ENCODE results near the gene RREB1.

RREB1 gene

DNA sequence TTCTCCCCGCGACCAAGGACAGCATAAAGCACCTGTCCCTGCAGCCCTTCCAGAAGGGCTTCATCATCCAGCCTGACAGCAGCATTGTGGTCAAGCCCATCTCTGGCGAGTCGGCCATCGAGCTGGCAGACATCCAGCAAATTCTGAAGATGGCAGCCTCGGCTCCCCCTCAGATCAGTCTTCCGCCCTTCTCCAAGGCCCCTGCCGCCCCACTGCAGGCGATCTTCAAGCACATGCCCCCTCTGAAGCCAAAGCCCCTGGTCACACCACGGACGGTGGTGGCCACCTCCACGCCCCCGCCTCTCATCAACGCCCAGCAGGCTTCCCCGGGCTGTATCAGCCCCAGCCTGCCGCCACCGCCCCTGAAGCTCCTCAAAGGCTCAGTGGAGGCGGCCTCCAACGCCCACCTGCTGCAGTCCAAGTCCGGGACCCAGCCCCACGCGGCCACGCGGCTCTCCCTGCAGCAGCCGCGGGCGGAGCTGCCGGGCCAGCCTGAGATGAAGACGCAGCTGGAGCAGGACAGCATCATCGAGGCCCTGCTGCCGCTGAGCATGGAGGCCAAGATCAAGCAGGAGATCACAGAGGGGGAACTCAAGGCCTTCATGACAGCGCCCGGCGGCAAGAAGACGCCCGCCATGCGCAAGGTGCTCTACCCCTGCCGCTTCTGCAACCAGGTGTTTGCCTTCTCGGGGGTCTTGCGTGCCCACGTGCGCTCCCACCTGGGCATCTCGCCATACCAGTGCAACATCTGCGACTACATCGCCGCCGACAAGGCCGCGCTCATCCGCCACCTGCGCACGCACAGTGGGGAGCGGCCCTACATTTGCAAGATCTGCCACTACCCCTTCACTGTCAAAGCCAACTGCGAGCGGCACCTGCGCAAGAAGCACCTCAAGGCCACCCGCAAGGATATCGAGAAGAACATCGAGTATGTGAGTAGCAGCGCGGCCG lies 121.9 kb downstream of the RREB1 start:
- DNase-seq = no peak

DNA sequence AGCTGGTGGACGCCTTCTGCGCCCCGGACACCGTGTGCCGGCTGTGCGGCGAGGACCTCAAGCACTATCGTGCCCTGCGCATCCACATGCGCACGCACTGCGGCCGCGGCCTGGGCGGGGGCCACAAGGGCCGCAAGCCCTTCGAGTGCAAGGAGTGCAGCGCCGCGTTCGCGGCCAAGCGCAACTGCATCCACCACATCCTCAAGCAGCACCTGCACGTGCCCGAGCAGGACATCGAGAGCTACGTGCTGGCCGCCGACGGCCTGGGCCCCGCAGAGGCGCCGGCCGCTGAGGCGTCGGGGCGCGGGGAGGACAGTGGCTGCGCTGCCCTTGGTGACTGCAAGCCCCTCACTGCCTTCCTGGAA lies 122.5 kb downstream of the RREB1 start:
- DNase-seq = no peak

DNA sequence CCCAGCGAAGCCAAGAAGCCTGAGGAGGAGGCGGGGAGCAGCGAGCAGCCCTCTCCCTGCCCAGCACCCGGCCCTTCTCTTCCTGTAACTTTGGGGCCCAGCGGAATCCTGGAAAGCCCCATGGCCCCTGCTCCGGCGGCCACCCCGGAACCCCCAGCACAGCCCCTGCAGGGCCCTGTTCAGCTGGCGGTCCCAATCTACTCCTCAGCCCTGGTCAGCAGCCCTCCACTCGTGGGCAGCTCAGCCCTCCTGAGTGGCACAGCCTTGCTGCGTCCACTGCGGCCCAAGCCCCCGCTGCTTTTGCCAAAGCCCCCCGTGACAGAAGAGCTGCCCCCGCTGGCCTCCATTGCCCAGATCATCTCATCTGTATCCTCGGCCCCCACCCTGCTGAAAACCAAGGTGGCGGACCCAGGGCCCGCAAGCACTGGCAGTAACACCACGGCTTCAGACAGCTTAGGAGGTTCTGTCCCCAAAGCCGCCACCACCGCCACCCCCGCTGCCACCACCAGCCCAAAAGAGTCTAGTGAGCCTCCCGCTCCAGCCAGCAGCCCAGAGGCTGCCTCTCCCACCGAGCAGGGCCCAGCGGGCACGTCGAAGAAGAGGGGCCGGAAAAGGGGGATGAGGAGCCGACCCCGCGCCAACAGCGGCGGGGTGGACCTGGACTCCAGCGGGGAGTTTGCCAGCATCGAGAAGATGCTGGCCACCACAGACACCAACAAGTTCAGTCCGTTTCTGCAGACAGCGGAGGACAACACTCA lies 123.4 kb downstream of the RREB1 start:
- DNase-seq = no peak

DNA sequence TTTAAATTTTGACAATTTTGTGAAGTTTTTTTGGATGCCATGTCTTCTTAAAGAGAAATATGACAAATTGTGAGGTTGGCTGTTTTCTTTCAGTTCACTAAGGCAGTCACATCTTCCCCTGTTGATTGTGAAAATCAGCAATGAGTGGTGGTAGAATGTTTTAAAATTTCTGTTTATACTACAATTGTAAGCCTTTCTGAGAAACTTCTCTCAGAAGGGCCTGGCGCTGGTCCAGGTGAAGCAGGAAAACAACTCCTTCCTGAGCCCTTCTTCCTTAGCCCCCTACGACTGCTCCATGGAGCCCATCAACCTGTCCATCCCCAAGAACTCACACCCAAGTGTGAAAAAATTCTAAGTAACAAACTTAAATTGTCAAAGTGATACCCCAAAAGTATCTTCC lies 124.6 kb downstream of the RREB1 start:
- no peak for DNase-seq

DNA sequence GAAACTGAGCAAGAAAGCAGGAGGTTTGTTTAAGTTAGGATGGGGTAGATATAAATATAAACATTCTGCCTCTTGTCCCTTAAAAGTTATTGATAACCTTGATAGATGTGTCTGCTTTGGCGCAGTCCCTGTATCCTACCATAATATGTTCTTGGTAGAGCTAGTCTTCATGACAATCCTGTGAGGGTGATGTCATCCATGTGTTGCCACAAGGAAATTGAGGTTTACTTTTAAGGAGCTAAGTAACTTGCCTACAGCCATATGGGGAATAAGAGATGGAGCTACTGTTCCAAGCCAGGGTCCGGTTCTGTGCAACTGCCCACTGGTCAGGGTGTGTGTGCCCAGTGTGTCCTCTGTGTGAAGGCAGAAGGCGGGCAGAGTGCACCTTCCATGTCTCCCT lies 126.8 kb downstream of the RREB1 start:
- DNase-seq = no peak

DNA sequence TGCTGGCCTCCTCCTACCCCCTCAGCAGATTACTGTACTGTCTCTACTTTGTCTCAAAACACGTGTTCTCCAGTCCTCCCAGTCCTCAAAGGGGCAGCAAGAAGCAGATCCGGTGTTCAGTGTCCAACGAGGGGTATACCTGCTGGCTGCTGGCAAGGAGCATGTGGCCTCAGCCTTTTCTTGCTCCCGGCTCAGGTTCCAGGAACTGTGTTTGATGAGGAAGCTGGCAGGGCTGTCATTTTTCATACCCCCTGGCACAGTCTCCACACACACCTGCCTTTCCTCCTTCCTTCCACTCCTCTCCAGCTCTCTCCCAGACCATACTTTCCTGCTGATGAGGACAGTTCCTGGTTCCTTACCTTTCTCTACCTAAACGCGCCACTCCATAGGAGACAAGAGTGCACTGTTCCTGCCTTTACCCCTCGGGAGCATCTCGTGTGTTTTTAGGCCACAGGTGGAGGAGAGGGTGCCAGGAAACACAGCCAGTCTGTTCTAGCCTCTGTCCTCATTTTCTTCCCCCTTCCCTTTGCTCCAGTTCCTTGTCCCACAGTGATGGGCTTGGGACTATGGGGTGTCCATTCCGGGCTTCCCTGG lies 128.0 kb downstream of the RREB1 start:
- DNase-seq = no peak

DNA sequence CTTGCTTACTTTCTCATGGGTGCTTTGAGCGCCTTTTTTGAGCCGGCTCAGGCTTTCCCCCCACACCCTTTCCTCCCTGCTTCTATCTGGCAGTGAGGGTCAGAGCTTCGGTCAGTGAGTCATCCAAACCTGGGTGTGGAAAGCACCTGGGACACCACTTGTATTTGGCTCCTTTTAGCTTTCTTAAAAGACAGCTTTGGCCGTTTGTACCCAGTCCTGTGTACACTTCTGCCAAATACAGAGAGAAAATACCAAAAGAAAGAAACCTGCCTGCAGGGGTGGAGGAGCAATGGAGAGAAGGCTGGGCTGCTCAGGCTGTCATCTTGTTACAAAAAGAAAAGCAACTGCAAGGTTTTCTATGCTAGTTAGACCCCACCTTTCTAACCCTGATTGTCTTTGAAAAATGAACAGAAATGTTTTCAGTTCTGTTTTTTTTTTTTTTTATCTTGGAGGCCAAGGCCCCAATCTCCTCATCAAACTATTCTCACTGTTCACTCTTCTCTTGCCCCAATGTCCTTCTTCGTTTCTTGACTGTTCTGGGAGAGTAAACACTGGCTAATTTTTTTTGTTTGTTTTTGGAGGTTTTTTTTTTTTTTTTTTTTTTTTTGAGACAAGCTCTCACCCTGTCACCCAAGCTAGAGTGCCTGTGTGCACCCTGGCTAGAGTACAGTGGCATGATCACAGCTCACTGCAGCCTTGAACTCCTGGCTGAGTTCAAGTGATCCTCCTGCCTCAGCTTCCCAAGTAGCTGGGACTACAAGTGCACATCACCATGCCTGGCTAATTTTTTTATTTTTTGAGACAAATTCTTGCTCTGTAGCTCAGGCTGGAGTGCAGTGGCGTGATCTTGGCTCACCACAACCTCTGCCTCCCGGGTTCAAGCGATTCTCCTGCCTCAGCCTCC lies 128.8 kb downstream of the RREB1 start:
- no peak for DNase-seq

DNA sequence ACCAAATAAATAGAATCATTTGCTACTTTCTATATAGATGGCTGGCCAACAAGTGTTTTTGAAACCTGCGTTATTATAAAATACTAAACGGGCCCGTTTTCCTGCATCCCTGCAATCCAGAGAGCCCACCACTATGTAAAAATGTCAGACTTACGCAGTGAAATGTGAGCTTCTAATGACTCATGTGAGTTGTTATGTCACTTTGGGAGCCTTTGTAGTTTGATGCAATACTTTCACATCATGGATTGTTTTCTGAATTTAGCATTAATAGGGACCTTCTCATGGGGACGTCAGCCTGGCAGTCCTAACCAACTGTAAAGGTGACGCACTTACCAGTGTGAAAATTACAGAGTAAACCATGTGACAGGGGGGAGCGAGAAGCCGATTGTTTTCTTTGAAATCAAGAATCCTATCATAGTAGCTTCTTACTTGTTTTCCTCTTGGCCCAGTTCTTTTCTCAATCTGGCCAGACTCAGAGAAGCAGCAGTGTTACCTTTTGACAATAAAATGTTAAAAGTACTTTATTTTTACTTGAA lies 130.0 kb downstream of the RREB1 start:
- no peak for DNase-seq

DNA sequence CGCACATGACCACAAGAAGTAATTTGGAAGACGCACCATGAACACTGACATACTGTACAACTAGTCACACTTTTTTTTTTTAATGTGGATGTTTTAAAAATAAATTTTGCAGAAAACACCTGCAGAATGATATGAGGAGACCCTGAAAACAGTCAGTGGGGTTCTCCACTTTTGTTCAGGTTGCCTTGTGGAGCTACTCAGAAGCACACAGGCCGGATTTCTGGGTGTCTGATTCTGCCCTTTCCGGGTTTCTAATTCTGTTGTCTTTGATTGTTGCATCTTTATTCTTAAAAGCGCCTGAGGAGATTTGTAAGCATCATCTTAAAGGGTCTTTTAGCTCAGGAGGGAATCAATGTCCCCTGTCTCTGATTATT lies 130.8 kb downstream of the RREB1 start:
- DNase-seq = no peak

DNA sequence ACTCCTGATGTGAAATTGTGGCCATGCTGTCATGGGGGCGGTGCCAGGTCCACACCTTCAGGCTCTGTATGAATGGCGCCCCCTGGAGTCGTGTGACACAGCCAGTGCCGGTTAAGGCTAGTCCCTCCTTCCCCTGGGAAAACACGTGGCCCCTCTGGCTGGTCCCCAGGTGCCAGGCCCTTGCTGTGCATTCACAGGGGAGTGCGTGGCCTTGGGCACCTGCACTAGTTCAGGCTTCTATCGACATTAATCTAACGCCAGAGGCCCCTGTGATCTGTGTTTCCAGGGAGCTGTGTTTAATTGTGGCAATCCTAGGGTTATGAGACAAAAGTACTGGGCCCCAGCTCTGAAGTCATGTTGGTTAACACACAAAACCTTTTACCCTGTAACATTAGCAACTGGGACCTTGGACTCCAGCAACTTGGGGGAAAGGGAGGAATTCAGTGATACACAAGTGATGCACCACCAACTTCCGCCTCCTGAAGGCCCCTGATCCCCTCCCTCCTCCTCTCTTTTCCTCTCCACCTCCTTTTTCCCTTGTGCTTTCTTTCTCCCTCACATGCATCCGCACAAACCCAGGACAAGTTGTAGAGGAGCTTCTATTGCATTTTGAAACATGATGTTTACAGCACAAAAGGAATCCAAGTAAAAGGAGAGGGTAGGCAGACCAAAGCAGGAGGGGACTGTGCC lies 131.3 kb downstream of the RREB1 start:
- DNase-seq = peak; percentile 31 to 70 (median 64)

DNA sequence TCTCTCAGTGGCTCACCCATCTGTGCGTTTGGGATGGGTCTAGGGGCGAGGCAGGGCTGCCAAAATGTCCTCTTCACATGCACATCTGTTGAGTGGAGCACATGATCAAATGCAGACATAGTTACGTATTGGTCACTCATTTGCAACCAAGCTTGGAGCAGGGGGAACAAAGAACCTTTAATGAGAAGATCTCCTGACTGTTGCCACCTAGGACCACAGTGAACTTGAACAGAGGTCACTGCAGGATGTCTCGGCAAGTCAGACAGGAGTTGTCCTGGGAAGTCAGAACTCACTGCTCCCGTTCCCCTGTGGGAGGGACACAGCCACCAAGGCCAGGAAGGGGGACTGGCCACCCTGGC lies 131.8 kb downstream of the RREB1 start:
- DNase-seq = no peak

DNA sequence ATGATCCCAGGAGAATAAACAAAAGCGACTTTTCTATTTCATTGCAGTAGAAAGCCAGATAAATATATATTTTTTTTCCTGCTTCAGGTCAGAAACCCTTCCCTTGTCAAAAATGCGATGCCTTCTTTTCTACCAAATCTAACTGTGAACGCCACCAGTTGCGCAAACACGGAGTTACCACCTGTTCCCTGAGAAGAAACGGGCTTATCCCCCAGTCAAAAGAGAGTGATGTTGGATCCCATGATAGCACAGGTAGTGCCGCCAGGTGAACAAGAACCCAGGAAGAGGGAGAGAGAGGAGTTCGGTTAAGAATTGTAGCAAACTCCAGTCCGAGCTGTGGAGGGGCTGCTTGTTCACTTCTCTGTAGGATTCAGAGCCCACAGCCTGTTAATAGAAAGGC lies 132.6 kb downstream of the RREB1 start:
- DNase-seq = no peak

DNA sequence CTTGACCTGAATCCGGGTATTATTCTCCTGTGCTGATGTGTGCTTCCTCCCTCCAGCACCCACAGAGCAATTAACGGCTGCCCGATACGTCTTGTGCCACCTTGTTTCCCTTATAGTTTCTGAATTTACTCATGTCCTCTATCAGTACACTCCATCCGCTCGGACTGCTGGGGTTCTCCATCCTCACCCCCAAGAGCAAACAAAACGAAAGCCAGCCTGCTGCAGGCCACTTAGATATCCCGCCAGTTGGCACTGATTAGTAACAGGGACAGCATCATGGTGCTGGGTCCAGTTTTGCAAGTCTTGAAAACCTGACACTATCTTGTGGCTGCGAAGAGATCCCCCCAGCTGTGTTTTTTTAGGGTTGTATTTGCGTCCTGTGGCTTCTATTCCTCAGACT lies 133.4 kb downstream of the RREB1 start:
- DNase-seq = no peak

DNA sequence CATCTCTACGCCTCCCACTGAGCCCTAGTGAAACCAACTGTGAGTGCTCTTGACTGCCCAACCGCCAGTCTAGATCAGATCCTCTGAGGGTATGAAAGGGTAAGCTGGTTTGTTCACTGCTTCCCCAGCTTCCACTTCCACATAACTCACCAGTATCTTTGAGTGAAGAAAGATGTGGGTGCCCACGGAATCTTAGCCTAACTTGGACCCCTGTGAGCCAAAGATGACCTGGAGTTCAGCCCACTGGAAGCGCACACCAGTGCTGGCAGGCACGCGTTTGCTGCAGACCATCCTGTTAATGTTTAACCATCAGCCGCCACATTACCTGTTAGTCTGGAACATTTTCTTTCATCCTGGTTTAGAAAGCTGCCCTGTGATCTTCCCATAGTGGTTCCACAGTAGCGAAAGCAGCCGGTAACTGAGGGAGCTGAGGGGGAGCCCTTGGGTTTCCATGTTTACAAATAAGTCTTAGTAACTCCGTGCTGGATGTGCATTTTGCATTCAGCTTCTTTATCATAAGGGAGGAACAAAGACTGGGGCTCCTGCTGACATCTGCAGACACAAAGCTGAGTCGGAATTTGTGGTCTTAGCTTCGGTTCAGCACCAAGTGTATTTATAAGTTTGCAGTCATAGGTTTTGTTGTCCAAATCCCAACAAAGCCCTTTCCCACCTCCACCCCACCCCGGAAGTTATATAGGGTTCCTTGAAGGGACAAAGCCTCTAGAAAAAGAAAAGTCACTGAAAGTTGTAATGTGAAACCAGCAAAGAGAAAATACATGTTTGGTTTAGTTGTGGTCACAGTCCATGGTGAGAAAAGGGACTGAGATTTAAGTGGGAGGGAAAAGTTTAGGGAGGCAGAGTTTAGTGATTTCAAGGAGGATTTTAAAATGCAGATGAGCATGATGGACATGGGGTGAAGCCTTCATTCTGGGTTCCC lies 134.2 kb downstream of the RREB1 start:
- no peak for DNase-seq

DNA sequence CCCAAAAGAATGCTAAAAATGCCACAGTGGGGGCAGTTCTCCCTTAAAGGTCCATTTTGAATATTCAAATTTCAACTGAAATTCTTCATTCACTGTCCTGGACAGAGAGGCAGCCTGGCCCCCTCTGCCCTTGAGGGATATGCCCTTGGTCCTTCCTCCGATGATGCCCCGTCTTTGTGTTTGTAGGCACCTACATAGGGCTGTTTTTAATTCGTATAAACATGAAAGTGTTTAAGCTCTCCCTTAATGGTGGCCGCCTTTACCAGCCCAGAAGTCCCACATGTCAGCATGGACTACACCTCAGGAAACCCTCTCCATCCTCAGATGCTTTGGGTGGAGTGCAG lies 135.0 kb downstream of the RREB1 start:
- DNase-seq = no peak

DNA sequence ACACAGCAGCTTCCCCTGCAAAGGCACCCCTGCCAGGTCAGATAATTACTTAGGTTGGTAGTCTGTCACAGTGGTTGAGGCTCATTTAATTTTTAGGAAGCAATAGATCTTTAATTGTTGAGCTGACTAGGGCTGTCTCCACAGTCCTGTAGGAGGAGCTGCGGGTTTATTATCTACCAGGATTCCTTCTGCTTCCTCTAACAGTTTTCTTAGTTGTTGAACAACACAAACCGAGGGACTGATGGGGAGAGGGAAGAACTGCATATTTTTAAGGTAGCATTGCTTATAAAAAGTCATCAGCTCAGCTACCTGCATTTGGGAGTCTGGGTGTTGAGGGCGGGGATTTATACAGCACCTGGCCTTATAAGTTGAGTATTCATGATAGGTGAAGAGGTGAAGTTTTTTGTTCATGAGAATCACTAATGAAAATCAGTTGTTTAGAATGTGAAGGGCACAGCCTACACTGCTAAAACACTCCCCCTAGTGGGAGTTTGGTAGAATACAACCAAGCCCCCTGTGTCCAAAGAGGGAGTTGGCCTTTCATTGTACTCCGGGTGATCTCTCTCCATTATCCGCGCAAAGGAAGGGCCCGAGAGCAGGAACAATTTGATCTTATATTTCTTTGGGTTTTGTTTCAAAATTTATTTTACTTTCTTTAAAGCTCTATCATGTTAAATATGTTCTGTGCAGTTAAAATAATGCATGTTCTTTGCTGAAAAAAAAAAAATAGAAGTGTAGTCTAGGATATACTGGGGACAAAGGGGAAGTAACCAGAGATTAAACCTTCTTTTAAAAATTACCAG lies 135.6 kb downstream of the RREB1 start:
- peak; percentile 10 to 80 (median 36) for DNase-seq

DNA sequence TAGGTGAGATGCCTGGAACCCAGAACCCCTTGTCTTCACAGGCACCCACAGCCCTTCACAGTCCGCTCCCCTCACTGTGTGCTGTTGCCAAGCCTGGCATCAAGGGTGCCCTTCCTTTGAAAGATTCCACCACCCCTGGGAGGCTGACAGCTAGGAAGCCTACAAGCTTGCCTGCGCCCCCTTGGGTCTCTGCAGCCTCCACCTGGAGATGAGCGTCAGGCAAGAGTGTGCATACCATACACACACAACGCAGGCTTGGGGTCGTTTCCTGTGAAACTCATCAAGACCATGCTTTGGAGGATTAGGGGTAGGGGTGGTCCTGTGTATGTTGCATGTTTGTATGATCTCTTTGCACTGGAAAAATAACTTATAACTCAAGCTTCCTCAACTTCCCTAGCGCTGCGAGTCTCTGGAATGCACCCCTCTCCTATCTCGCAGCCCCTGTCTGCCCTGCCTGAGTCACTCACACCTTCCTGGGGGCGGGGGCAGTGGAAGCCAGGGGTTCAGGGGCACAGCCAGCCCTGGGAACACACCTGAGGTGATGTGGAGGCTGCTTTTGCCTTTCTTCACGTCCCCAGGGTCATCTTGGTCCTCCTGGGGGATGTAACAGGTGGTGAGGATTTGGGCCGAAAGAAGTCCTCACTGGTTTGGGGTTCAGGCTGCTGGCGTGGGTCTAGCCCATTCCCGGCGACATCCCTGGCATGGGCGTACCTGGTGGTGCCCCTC lies 138.1 kb downstream of the RREB1 start:
- DNase-seq = no peak

DNA sequence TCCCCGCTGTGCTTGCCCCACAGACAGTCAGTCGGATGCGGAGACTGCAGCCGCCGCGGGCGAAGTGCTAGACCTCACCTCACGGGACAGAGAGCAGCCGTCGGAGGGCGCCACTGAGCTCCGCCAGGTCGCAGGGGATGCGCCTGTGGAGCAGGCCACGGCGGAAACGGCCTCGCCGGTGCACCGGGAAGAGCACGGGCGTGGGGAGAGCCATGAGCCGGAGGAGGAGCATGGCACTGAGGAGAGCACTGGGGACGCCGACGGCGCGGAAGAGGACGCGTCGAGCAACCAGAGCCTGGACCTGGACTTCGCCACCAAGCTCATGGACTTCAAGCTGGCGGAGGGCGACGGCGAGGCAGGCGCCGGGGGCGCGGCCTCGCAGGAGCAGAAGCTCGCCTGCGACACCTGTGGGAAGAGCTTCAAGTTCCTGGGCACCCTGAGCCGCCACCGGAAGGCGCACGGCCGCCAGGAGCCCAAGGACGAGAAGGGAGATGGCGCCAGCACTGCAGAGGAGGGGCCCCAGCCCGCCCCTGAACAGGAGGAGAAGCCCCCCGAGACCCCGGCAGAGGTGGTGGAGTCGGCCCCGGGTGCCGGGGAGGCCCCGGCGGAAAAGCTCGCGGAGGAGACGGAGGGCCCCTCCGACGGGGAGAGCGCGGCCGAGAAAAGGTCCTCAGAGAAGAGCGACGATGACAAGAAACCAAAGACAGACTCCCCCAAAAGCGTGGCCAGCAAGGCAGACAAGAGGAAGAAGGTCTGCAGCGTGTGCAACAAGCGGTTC lies 138.8 kb downstream of the RREB1 start:
- no peak for DNase-seq

DNA sequence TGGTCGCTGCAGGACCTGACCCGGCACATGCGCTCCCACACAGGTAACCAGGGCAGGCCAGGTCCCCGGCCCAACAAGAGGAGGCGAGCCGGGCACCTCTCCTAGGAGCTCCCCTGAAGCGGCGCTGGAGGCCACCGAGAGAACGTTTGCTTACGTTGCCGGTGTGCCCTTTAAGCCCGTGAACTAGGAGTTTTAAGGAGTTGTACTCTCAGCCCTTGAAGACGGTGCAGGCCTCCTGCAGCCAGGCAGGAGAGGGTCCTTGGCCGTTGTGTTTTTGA lies 139.4 kb downstream of the RREB1 start:
- no peak for DNase-seq
